K562 (cell line): ENCODE data around the gene PSMD8. TPM values are rescaled to one million over a fixed set of nuclear protein-coding genes. Genes with fewer than 3 reads are reported as not detected.

Experiments used
- CHCHD3 ChIP-seq: fragments of 250-450 bp; sonication (Bioruptor Pico); IDR thresholded peaks from 2 replicates; pipeline ENCODE4 v2.1.2; 2022; ENCODE audit warnings: mild to moderate bottlenecking
- DNMT1 ChIP-seq: fragments of 450-650 bp; IDR thresholded peaks from 2 replicates; pipeline ENCODE4 v1.6.1; 2016; ENCODE audit warnings: antibody characterized with exemption, mild to moderate bottlenecking
- ELF2 ChIP-seq: fragments of 250-450 bp; sonication (Bioruptor Pico); IDR thresholded peaks from 2 replicates; pipeline ENCODE4 v1.5.0; 2021; ENCODE audit warnings: mild to moderate bottlenecking
- ELF4 ChIP-seq: fragments of 450-650 bp; formaldehyde crosslinking; IDR thresholded peaks from 2 replicates; pipeline ENCODE4 v1.4.0; 2022; ENCODE audit warnings: missing genetic modification characterization
- GTF2B ChIP-seq: IDR thresholded peaks from 2 replicates; pipeline ENCODE4 v1.6.1; 2011; ENCODE audit not compliant: insufficient read length; ENCODE audit errors: extremely low read depth
- HDAC3 ChIP-seq: fragments of 450-650 bp; IDR thresholded peaks from 2 replicates; pipeline ENCODE4 v1.6.1; 2018; ENCODE audit warnings: borderline replicate concordance, mild to moderate bottlenecking, moderate library complexity; ENCODE audit not compliant: partially characterized antibody
- HNRNPUL1 ChIP-seq: fragments of 200-400 bp; formaldehyde crosslinking; IDR thresholded peaks from 2 replicates; pipeline ENCODE4 v1.6.1; 2017; ENCODE audit warnings: low read length
- MCM2 ChIP-seq: fragments of 450-650 bp; IDR thresholded peaks from 2 replicates; pipeline ENCODE4 v1.6.1; 2017; ENCODE audit warnings: low read depth, mild to moderate bottlenecking
- NFRKB ChIP-seq: fragments of 450-650 bp; IDR thresholded peaks from 2 replicates; pipeline ENCODE4 v1.6.1; 2016; ENCODE audit warnings: low read depth
- NR2F6 ChIP-seq: fragments of 450-650 bp; formaldehyde crosslinking; IDR thresholded peaks from 2 replicates; pipeline ENCODE4 v1.4.0; 2020; ENCODE audit warnings: mild to moderate bottlenecking
- RFX1 ChIP-seq: fragments of 450-650 bp; IDR thresholded peaks from 2 replicates; pipeline ENCODE4 v1.6.1; 2016; ENCODE audit warnings: mild to moderate bottlenecking, moderate library complexity
- SMC3 ChIP-seq: conservative IDR thresholded peaks from 2 replicates; pipeline ENCODE4 v1.6.1; 2011; ENCODE audit warnings: low read depth, low read length, improper control_type of control experiment; ENCODE audit not compliant: insufficient read depth
- SP1 ChIP-seq: sonication (generic); formaldehyde crosslinking; IDR thresholded peaks from 2 replicates; pipeline ENCODE4 v1.8.1; 2022; ENCODE audit warnings: mild to moderate bottlenecking, missing genetic modification reagents
- TEAD2 ChIP-seq: fragments of 450-650 bp; IDR thresholded peaks from 2 replicates; pipeline ENCODE4 v1.6.1; 2016; ENCODE audit warnings: missing genetic modification characterization, control low read depth, missing compliant biosample characterization
- ZEB2 ChIP-seq: fragments of 450-650 bp; IDR thresholded peaks from 2 replicates; pipeline ENCODE4 v1.6.1; 2016
- ZNF124 ChIP-seq: sonication (generic); formaldehyde crosslinking; IDR thresholded peaks from 2 replicates; pipeline ENCODE4 v1.8.1; 2022; ENCODE audit warnings: missing genetic modification reagents
- ZNF212 ChIP-seq: fragments of 450-650 bp; formaldehyde crosslinking; IDR thresholded peaks from 2 replicates; pipeline ENCODE4 v1.4.0; 2020; ENCODE audit warnings: mild to moderate bottlenecking
- ZNF274 ChIP-seq: IDR thresholded peaks from 2 replicates; pipeline ENCODE4 v1.6.1; 2011; ENCODE audit warnings: low read depth, mild to moderate bottlenecking, low read length, moderate library complexity, borderline replicate concordance
- polyA plus RNA-seq, 8 experiments: library from polyadenylated mRNA; depleted of rRNA in 4 of 8; stranded (reverse) in 5 of 8; unstranded in 3 of 8; fragments of >200 nt; fragmentation: Nextera tagmentation in 2 of 8; fragmentation: Illumina TruSeq in 1 of 8; extraction: Ambion mirVana in 2 of 8; extraction: Trizol in 1 of 8; gene quantifications; 2 replicates each; pipeline versions ENCODE4 v1.2.1 to v1.2.3, GENCODE V29; 2011 to 2014; ENCODE audit warnings: inconsistent platforms in 1 of 8, missing spikeins in 1 of 8
- total RNA-seq, 7 experiments: library from RNA; depleted of rRNA in 6 of 7; stranded (reverse); fragments of >200 nt in 6 of 7; fragmentation: Illumina TruSeq in 2 of 7; extraction: Trizol in 2 of 7; gene quantifications; 2 replicates each; pipeline versions ENCODE4 v1.2.1 to v1.2.3, GENCODE V29; 2011 to 2021; ENCODE audit warnings: low replicate concordance in 1 of 7
- TF ChIP-seq, protein P1 (sequence below): sonication (generic); formaldehyde crosslinking; IDR thresholded peaks from 2 replicates; pipeline ENCODE4 v1.8.0; 2022; ENCODE audit warnings: mild to moderate bottlenecking, missing genetic modification reagents, borderline replicate concordance
- TF ChIP-seq, protein P2 (sequence below): fragments of 250-450 bp; sonication (Bioruptor Pico); IDR thresholded peaks from 2 replicates; pipeline ENCODE4 v1.5.0; 2022; ENCODE audit warnings: mild to moderate bottlenecking

Gene PSMD8
- total and polyA plus RNA-seq, 9 of the 15 experiments (the other 6 are each of a cell fraction or from before 2014, with no cell fraction given), result 130 to 583 (median 315) TPM

GRCh38 chr19:38402967-38403674 is 28.8 kb downstream of the PSMD8 start, which contains the start of gene FAM98C (continued):
- TF ChIP-seq GTF2B (no peak), DNMT1 (no peak), RFX1 (no peak), ZEB2 (peak; percentile 63; the same call in 1 of the 2 replicates), ELF4 (CRISPR knock-in tag) (no peak; the same call in 1 of the 2 replicates), ELF2 (CRISPR knock-in tag) (peak; percentile 85), SMC3 (peak; percentile 83; the same call in 1 of the 2 replicates), CHCHD3 (CRISPR knock-in tag) (no peak), MCM2 (no peak), ZNF212 (CRISPR knock-in tag) (no peak), SP1 (CRISPR knock-in tag) (peak; percentile 100), HNRNPUL1 (no peak), NR2F6 (CRISPR knock-in tag) (no peak), ZNF274 (no peak), HDAC3 (no peak), TEAD2 (no peak), ZNF124 (no peak), NFRKB (no peak)
- TF ChIP-seq, protein P1, sequence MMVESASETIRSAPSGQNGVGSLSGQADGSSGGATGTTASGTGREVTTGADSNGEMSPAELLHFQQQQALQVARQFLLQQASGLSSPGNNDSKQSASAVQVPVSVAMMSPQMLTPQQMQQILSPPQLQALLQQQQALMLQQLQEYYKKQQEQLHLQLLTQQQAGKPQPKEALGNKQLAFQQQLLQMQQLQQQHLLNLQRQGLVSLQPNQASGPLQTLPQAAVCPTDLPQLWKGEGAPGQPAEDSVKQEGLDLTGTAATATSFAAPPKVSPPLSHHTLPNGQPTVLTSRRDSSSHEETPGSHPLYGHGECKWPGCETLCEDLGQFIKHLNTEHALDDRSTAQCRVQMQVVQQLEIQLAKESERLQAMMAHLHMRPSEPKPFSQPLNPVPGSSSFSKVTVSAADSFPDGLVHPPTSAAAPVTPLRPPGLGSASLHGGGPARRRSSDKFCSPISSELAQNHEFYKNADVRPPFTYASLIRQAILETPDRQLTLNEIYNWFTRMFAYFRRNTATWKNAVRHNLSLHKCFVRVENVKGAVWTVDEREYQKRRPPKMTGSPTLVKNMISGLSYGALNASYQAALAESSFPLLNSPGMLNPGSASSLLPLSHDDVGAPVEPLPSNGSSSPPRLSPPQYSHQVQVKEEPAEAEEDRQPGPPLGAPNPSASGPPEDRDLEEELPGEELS (CRISPR knock-in tag), result no peak
- TF ChIP-seq, protein P2, sequence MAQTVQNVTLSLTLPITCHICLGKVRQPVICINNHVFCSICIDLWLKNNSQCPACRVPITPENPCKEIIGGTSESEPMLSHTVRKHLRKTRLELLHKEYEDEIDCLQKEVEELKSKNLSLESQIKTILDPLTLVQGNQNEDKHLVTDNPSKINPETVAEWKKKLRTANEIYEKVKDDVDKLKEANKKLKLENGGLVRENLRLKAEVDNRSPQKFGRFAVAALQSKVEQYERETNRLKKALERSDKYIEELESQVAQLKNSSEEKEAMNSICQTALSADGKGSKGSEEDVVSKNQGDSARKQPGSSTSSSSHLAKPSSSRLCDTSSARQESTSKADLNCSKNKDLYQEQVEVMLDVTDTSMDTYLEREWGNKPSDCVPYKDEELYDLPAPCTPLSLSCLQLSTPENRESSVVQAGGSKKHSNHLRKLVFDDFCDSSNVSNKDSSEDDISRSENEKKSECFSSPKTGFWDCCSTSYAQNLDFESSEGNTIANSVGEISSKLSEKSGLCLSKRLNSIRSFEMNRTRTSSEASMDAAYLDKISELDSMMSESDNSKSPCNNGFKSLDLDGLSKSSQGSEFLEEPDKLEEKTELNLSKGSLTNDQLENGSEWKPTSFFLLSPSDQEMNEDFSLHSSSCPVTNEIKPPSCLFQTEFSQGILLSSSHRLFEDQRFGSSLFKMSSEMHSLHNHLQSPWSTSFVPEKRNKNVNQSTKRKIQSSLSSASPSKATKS (CRISPR knock-in tag), result no peak
